Left colon (tissue), 2 donors: ENCODE data around the gene TM9SF4. TPM values are rescaled to one million over a fixed set of nuclear protein-coding genes. Genes with fewer than 3 reads are reported as not detected.

ENCODE experiments used
- ATAC-seq: fragments of 200-7000 bp; cut with Tn5 transposase; one replicate; pipeline ENCODE4 v1.9.1; 2020; ENCODE audit warnings: mild to moderate bottlenecking, moderate library complexity
- DNase-seq, 2 donors: peaks; one replicate each; pipeline ENCODE4 v3.0.0-alpha.2; 2020
- intact Hi-C, 2 donors: fragments of 100-400 bp; cut with DNase I in 1 of 2; cut with micrococcal nuclease in 1 of 2; formaldehyde crosslinking; loops; one replicate each; pipeline versions ENCODE4 v1.11.2 to v1.14.0; 2022; cut with DNase I, micrococcal nuclease
- total RNA-seq, 2 donors: library from RNA; stranded (reverse); fragmentation: NEBNext Ultra II Directional; extraction: Animal tissue kit (Norgen Biotek cat#: 25700); gene quantifications; one replicate each; pipeline ENCODE4 v1.2.1, GENCODE V29; 2021
- donor health status: DM: no; HTN: no; CAD: no.
- donor health status: DM: yes; HTN: yes; CAD: no.

TM9SF4 gene
- total RNA-seq, 2 donors from 2014 or later: 62.2 to 78.5 TPM

GRCh38 chr20:32199006-32199405 lies 89.5 kb downstream of the TM9SF4 start:
- DNase-seq: no peak
- intact Hi-C loops: no loop called here
- ATAC-seq: no peak

GRCh38 chr20:32201296-32201976 lies 91.9 kb downstream of the TM9SF4 start:
- intact Hi-C loops: no loop called here
- no peak for ATAC-seq
- DNase-seq: no peak

GRCh38 chr20:32201977-32202363 lies 92.5 kb downstream of the TM9SF4 start:
- intact Hi-C loops: no loop called here
- ATAC-seq: no peak
- DNase-seq: no peak

- ATAC-seq (peak; percentile 43), DNase-seq (no peak)
- intact Hi-C loops: no loop called here
Measured at GRCh38 chr20:32203356-32204204, 94.1 kb downstream of the TM9SF4 start.

- DNase-seq: no peak
Measured at GRCh38 chr20:32204205-32205109, 94.9 kb downstream of the TM9SF4 start.

GRCh38 chr20:32205110-32205842 lies 95.8 kb downstream of the TM9SF4 start:
- ATAC-seq (no peak), DNase-seq (no peak)
- intact Hi-C loops: no loop called here

More at GRCh38 chr20:32204205-32205109, 94.9 kb downstream of the TM9SF4 start:
- ATAC-seq: peak; percentile 27
- intact Hi-C loops: no loop called here

GRCh38 chr20:32205843-32206759 lies 96.6 kb downstream of the TM9SF4 start:
- intact Hi-C loops: no loop called here
- DNase-seq (no peak), ATAC-seq (no peak)

GRCh38 chr20:32206760-32207625 lies 97.5 kb downstream of the TM9SF4 start:
- no peak for DNase-seq
- peak; percentile 4 for ATAC-seq
- intact Hi-C loops: no loop called here

- ATAC-seq (peak; percentile 86), DNase-seq (peak; percentile 87 to 92)
- intact Hi-C loops: no loop called here
Measured at GRCh38 chr20:32207626-32208498, 98.3 kb downstream of the TM9SF4 start, which contains the start of the genes PLAGL2 and POFUT1. TSS of gene PLAGL2 (minus strand) at chr20:32207743. CDS start at chr20:32202178, 5,565 bp downstream. TSS of gene POFUT1 (plus strand) at chr20:32207880. CDS start at chr20:32207942, 62 bp downstream.

GRCh38 chr20:32208499-32209154 lies 99.1 kb downstream of the TM9SF4 start:
- ATAC-seq (no peak), DNase-seq (no peak)
- intact Hi-C loops: no loop called here

- DNase-seq (no peak), ATAC-seq (no peak)
- intact Hi-C loops: no loop called here
Measured at GRCh38 chr20:32209850-32210605, 100.5 kb downstream of the TM9SF4 start.

GRCh38 chr20:32213870-32214269 lies 104.4 kb downstream of the TM9SF4 start:
- intact Hi-C loops: no loop called here
- ATAC-seq (peak; percentile 12), DNase-seq (no peak)

- ATAC-seq (no peak), DNase-seq (no peak)
- intact Hi-C loops: no loop called here
Measured at GRCh38 chr20:32215147-32215546, 105.6 kb downstream of the TM9SF4 start.

GRCh38 chr20:32215729-32216128 lies 106.2 kb downstream of the TM9SF4 start:
- DNase-seq (no peak), ATAC-seq (no peak)
- intact Hi-C loops: no loop called here
